Measurements from ENCODE around the gene CHADL.

CHADL gene

DNA sequence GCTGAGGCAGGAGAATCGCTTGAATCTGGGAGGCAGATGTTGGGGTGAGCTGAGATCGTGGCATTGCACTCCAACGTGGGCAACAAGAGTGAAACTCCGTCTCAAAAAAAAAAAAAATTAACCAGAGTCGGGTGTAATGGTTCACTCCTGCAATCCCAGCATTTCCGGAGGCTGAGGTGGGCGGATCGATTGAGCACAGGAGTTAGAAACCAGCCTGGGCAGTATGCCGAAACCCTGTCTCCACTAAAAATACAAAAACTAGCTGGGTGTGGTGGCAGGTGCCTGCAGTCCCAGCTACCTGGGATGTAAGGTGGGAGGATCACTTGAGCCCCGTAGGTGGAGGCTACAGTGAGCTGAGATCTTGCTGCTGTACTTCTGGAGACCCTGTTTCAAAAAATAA lies 43.7 kb upstream of the CHADL start:
- H3K27ac ChIP-seq (ENCODE audit: extremely low read depth, low read depth, low read length) = no peak overlapping the region
- H3K9me3 ChIP-seq (ENCODE audit: control insufficient read depth, insufficient read depth, low read depth, low read length) = no peaks in the 10 kb centered on the region
- H3K4me3 ChIP-seq (ENCODE audit: low read depth, low read length) = no peak overlapping the region
- POLR2A ChIA-PET = interaction anchor here (0.6 to 3.0 kb wide), 4 partner anchors 17 to 1180 kb away, joined by 4 to 24 read pairs (median 8); partner anchors contain the start of genes TOB2 and ZC3H7B
- CTCF ChIA-PET = interaction anchor here (0.6 kb wide), 1 partner anchor 193 kb away, joined by 3 read pairs; no protein-coding TSS in a partner anchor
- H3K4me1 ChIP-seq (ENCODE audit: control insufficient read depth, insufficient read depth, low read length) = peaks cover 9% of the 10 kb centered on the region
- H3K36me3 ChIP-seq (ENCODE audit: control insufficient read depth in 2 of 2, insufficient read depth in 1 of 2, low read length in 2 of 2) = peaks cover 41 to 49% of the 10 kb centered on the region in 2 experiments
- TF ChIP-seq ZFP41 (tag by site-specific recombination; IDR thresholded peaks at IDR 0.05; ENCODE audit: borderline replicate concordance) = no peak
- TF ChIP-seq ZFHX2 (tag by site-specific recombination; conservative IDR thresholded peaks at IDR 0.05) = peak; percentile 76
- TF ChIP-seq ZNF394 (tag by site-specific recombination; IDR thresholded peaks at IDR 0.05; ENCODE audit: borderline replicate concordance) = no peak
- TF ChIP-seq, protein P1, sequence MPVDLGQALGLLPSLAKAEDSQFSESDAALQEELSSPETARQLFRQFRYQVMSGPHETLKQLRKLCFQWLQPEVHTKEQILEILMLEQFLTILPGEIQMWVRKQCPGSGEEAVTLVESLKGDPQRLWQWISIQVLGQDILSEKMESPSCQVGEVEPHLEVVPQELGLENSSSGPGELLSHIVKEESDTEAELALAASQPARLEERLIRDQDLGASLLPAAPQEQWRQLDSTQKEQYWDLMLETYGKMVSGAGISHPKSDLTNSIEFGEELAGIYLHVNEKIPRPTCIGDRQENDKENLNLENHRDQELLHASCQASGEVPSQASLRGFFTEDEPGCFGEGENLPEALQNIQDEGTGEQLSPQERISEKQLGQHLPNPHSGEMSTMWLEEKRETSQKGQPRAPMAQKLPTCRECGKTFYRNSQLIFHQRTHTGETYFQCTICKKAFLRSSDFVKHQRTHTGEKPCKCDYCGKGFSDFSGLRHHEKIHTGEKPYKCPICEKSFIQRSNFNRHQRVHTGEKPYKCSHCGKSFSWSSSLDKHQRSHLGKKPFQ (tag by site-specific recombination; IDR thresholded peaks at IDR 0.05) = no peak
- TF ChIP-seq, protein P2, sequence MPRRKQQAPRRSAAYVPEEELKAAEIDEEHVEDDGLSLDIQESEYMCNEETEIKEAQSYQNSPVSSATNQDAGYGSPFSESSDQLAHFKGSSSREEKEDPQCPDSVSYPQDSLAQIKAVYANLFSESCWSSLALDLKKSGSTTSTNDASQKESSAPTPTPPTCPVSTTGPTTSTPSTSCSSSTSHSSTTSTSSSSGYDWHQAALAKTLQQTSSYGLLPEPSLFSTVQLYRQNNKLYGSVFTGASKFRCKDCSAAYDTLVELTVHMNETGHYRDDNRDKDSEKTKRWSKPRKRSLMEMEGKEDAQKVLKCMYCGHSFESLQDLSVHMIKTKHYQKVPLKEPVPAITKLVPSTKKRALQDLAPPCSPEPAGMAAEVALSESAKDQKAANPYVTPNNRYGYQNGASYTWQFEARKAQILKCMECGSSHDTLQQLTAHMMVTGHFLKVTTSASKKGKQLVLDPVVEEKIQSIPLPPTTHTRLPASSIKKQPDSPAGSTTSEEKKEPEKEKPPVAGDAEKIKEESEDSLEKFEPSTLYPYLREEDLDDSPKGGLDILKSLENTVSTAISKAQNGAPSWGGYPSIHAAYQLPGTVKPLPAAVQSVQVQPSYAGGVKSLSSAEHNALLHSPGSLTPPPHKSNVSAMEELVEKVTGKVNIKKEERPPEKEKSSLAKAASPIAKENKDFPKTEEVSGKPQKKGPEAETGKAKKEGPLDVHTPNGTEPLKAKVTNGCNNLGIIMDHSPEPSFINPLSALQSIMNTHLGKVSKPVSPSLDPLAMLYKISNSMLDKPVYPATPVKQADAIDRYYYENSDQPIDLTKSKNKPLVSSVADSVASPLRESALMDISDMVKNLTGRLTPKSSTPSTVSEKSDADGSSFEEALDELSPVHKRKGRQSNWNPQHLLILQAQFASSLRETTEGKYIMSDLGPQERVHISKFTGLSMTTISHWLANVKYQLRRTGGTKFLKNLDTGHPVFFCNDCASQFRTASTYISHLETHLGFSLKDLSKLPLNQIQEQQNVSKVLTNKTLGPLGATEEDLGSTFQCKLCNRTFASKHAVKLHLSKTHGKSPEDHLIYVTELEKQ (tag by site-specific recombination; IDR thresholded peaks at IDR 0.05; ENCODE audit: borderline replicate concordance) = no peak
- peak; percentile 59 for TF ChIP-seq EGR2 (tag by site-specific recombination; IDR thresholded peaks at IDR 0.05; ENCODE audit: low read depth)

DNA sequence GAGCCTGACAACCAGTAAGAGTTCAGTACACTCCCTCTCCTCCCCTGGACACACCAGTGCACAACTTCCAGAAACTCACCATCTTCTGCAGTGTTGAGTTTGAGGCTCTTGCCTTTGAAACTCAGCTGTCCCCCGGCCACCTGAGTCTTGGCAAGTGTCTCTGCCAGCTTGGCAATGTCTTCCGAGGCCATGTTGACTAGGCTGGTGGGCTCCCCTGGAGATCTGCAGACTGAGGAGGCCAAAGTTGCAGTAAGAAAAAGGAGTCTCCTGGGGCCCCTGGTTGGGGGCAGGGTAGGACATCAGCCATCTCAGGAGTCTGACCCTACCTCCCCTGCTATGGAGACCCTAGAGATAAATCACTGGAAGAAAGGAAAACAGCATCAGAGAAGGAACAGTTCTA lies 40.1 kb upstream of the CHADL start:
- ChIA-PET POLR2A (interaction anchor here (0.9 to 1.9 kb wide), 4 partner anchors 17 to 100 kb away, joined by 3 to 8 read pairs (median 4); partner anchors contain the start of genes TEF and ZC3H7B), CTCF (no interaction called here)
- 0 out of 2 replicates have a peak, but pooled peaks cover 3% of the 10 kb centered on the region for H3K4me1 ChIP-seq (ENCODE audit: control insufficient read depth, insufficient read depth, low read length)
- H3K9me3 ChIP-seq (ENCODE audit: control insufficient read depth, insufficient read depth, low read depth, low read length) = no peaks in the 10 kb centered on the region
- H3K36me3 ChIP-seq (ENCODE audit: control insufficient read depth in 2 of 2, insufficient read depth in 1 of 2, low read length in 2 of 2) = peaks cover 77 to 82% of the 10 kb centered on the region in 2 experiments
- H3K4me3 ChIP-seq (ENCODE audit: low read depth, low read length) = no peak overlapping the region
- peak overlapping the region; percentile 32; the same call in 1 of the 2 replicates for H3K27ac ChIP-seq (ENCODE audit: extremely low read depth, low read depth, low read length)
- TF ChIP-seq, protein P3, sequence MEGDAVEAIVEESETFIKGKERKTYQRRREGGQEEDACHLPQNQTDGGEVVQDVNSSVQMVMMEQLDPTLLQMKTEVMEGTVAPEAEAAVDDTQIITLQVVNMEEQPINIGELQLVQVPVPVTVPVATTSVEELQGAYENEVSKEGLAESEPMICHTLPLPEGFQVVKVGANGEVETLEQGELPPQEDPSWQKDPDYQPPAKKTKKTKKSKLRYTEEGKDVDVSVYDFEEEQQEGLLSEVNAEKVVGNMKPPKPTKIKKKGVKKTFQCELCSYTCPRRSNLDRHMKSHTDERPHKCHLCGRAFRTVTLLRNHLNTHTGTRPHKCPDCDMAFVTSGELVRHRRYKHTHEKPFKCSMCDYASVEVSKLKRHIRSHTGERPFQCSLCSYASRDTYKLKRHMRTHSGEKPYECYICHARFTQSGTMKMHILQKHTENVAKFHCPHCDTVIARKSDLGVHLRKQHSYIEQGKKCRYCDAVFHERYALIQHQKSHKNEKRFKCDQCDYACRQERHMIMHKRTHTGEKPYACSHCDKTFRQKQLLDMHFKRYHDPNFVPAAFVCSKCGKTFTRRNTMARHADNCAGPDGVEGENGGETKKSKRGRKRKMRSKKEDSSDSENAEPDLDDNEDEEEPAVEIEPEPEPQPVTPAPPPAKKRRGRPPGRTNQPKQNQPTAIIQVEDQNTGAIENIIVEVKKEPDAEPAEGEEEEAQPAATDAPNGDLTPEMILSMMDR (tag by site-specific recombination; IDR thresholded peaks at IDR 0.05) = no peak
- peak; percentile 66 for TF ChIP-seq GLIS1 (tag by site-specific recombination; IDR thresholded peaks at IDR 0.05)

DNA sequence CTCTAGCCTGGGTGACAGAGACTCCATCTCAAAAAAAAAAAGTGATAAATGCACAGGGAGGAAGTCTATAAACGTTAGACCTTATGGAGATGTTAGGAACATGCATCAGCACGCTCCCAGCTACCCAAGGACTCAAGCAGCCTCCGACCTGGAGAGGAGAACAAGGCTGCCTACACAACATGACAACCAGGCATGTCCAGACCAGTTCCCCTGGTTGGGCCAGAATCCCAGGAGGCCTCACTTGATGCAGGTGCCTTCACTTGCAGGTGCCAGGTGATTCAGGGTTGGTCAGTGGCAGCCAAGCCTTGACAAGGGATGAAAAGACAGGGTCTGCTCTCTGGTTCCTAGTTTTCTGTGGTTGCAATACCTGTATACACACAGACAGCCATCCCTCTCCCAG lies 39.3 kb upstream of the CHADL start:
- Histone ChIP-seq H3K9me3 (ENCODE audit: control insufficient read depth, insufficient read depth, low read depth, low read length) (no peaks in the 10 kb centered on the region), H3K36me3 (ENCODE audit: control insufficient read depth in 2 of 2, insufficient read depth in 1 of 2, low read length in 2 of 2) (peaks cover 81 to 90% of the 10 kb centered on the region in 2 experiments), H3K4me3 (ENCODE audit: low read depth, low read length) (no peak overlapping the region), H3K4me1 (ENCODE audit: control insufficient read depth, insufficient read depth, low read length) (0 out of 2 replicates have a peak, but pooled peaks cover 3% of the 10 kb centered on the region), H3K27ac (ENCODE audit: extremely low read depth, low read depth, low read length) (peak overlapping the region; percentile 49; the same call in 1 of the 2 replicates)
- ChIA-PET POLR2A (interaction anchor here (0.7 to 1.9 kb wide), 2 partner anchors 22 to 101 kb away, joined by 5 to 8 read pairs; partner anchors contain the start of genes TEF and ZC3H7B), CTCF (no interaction called here)
- TF ChIP-seq ZNF211 (tag by site-specific recombination; IDR thresholded peaks at IDR 0.05; ENCODE audit: low read depth) (no peak), ZEB2 (tag by site-specific recombination; IDR thresholded peaks at IDR 0.05) (0 out of 2 replicates have a peak, but pooled peaks have one; percentile 32)

Data from HEK293 (cell line).